GM18520 (cell line): ENCODE measurements around the gene CEACAM16.
"Not testable (repeated sequence)": the region's sequence is repeated elsewhere in the genome, so short reads cannot be mapped to it uniquely, and the experiment has no call there.

Source experiments
- ATAC-seq: cut with Tn5 transposase; IDR thresholded peaks from one replicate; pipeline ENCODE4 v1.9.1; 2021; ENCODE audit not compliant: unreplicated experiment

CEACAM16 gene

GRCh38 chr19:44702551-44703176, 3.7 kb downstream of the CEACAM16 start:
- no peak for ATAC-seq

- ATAC-seq, result no peak
These were observed 4.6 kb downstream of the CEACAM16 start for GRCh38 chr19:44703336-44704078.

- no peak for ATAC-seq
These were observed 6.0 kb downstream of the CEACAM16 start for GRCh38 chr19:44704982-44705381.

DNA sequence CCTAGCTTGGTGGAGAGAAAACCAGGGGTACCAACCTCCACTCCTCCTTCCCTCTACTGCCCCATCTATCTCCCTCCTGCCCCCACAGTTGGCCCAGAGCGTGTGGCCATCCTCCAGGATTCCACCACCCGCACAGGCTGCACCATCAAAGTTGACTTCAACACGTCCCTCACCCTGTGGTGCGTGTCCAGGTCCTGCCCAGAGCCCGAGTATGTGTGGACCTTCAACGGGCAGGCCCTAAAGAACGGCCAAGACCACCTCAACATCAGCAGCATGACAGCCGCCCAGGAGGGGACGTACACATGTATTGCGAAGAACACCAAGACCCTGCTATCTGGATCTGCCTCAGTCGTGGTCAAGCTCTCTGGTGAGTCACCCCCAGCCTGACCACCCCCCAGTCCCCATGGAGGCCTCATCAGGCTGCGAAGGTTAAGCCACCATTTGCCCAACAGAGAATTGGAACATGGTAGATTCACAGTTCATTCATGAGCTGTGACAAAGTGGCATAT, 6.6 kb downstream of the CEACAM16 start:
- ATAC-seq, result no peak

- ATAC-seq, result no peak
These were observed 7.7 kb downstream of the CEACAM16 start for GRCh38 chr19:44706506-44707236.

DNA sequence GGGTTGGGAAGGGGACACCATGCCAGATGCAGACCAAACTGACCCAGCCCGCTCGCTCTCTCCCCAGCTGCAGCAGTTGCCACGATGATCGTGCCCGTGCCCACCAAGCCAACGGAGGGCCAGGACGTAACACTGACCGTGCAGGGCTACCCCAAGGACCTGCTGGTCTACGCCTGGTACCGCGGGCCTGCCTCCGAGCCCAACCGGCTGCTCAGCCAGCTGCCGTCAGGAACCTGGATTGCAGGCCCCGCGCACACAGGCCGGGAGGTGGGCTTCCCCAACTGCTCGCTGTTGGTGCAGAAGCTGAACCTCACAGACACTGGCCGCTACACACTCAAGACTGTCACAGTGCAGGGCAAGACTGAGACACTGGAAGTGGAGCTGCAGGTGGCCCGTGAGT, 8.8 kb downstream of the CEACAM16 start:
- no peak for ATAC-seq

DNA sequence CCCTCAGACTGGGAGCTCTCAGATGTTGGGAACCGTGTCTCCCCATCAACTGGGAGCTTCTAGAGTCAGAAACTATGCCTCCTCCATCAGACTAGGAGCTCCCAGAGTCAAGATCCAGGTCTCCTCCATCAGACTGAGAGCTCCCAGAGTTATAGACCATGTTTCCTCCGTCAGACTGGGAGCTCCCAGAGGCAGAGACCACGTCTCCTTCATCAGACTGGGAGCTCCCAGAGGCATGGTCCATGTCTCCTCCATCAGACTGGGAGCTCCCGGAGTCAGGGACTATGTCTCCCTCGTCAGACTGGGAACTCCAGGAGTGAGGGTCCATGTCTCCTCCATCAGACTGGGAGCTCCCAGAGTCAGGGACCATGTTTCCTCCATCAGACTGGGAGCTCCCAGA, 10.0 kb downstream of the CEACAM16 start:
- ATAC-seq, result no peak

GRCh38 chr19:44709434-44710266, 10.7 kb downstream of the CEACAM16 start:
- not testable (repeated sequence) for ATAC-seq

- ATAC-seq, result no peak
These were observed 11.5 kb downstream of the CEACAM16 start for GRCh38 chr19:44710483-44710882.

DNA sequence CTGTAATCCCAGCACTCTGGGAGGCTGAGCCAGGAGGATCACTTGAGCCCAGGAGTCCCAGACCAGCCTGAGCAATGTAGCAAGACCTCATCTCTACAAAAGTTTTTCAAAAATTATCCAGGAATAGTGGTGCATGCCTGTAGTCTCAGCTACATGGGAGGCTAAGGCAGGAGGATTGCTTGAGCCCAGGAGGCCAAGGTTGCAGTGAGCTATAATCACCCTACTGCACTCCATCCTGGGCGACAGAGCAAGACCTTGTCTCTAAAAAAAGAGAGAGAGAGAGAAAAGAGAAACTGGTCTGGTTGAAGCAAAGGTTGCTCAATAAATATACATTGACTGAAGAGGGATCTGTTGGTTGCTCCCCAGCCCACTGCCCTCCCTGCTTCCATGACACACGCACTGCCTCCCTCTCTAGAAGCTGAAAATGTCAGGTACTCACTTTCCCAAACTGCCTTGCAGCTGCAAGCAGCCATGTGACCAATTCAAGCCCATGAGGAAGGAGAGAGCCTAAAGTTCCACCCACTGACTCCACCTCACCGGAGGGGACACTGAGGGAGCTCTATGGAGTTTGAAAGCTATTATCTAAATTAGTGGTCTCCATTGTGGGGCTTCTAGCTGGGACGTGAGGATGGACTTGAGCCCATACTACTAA, 14.0 kb downstream of the CEACAM16 start:
- no peak for ATAC-seq

DNA sequence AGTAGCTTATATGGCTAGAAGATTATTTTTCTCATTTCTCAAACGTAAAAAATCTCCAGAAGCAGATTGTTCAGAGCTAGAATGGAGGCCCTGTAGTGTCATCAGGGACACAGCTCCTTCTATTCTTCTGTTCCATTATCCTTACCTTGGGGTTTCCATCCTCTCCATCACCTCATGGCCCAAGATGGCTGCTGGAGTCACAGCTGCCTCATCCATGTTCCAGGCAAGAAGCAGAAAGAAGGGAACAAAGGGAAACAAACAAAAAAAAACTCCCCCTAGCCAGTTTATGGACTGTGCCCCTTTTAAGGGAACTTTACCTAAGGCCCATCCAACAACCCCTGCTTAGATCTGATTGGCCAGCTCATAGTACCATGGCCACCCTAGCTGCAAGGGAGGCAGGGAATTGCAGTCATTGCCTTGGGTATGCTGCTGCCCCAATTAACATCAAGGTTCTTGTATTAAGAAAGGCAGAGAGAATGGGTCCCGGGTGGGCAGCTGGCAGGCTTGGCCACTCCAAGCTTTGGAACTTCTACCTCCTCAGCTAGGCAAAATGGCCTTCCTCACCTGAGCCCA, 15.7 kb downstream of the CEACAM16 start:
- no peak for ATAC-seq

DNA sequence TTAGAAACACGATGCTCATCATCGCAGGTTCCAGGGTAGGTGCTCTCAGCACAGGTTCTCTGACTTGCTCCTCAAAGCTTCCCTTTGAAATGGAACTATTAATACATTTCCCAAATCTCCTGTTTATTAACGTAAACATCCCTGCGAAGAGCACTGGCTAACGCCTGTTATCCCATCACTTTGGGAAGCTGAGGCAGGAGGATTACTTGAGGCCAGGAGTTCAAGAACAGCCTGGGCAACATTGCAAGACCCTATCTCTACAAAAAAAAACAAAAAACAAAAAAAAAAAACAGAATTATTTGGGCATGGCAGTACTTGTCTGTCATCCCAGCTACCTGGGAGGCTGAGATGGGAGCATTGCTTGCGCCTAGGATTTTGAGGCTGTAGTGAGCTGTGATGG, 18.7 kb downstream of the CEACAM16 start:
- no peak for ATAC-seq

GRCh38 chr19:44718441-44719261, 19.7 kb downstream of the CEACAM16 start:
- no peak for ATAC-seq

- ATAC-seq, result no peak
These were observed 20.3 kb downstream of the CEACAM16 start for GRCh38 chr19:44719262-44719701.

GRCh38 chr19:44720396-44720795, 21.4 kb downstream of the CEACAM16 start:
- not testable (repeated sequence) for ATAC-seq

- no peak for ATAC-seq
These were observed 22.0 kb downstream of the CEACAM16 start for GRCh38 chr19:44720945-44721344.

- not testable (repeated sequence) for ATAC-seq
These were observed 22.4 kb downstream of the CEACAM16 start for GRCh38 chr19:44721369-44721768.

GRCh38 chr19:44722131-44723121, 23.5 kb downstream of the CEACAM16 start:
- no peak for ATAC-seq
